IMR-90 (cell line): ENCODE measurements around the gene PLXNB3.

Source experiments
- BHLHE40 ChIP-seq: fragments of 150-350 bp; IDR thresholded peaks from 2 replicates; pipeline ENCODE4 v1.6.1; 2016; ENCODE audit warnings: mild to moderate bottlenecking, low read depth, low read length
- FOS ChIP-seq: fragments of 150-350 bp; IDR thresholded peaks from 2 replicates; pipeline ENCODE4 v1.6.1; 2016; ENCODE audit warnings: low read depth, low read length
- MAFK ChIP-seq: IDR thresholded peaks from 2 replicates; pipeline ENCODE4 v1.6.1; 2012; ENCODE audit warnings: low read depth, low read length, improper control_type of control experiment
- MAZ ChIP-seq: IDR thresholded peaks from 2 replicates; pipeline ENCODE4 v1.6.1; 2012; ENCODE audit warnings: low read depth, mild to moderate bottlenecking, low read length, improper control_type of control experiment, moderate library complexity, borderline replicate concordance
- MXI1 ChIP-seq: IDR thresholded peaks from 2 replicates; pipeline ENCODE4 v1.6.1; 2012; ENCODE audit warnings: low read depth, mild to moderate bottlenecking, low read length, moderate library complexity, borderline replicate concordance
- POLR2A ChIP-seq: IDR thresholded peaks from 2 replicates; pipeline ENCODE4 v1.6.1; 2012; ENCODE audit warnings: mild to moderate bottlenecking, low read depth, low read length
- RAD21 ChIP-seq: IDR thresholded peaks from 2 replicates; pipeline ENCODE4 v1.6.1; 2012; ENCODE audit warnings: low read length, improper control_type of control experiment
- RCOR1 ChIP-seq: IDR thresholded peaks from 2 replicates; pipeline ENCODE4 v1.6.1; 2012; ENCODE audit warnings: mild to moderate bottlenecking, low read length, improper control_type of control experiment; ENCODE audit not compliant: insufficient replicate concordance
- RFX5 ChIP-seq: IDR thresholded peaks from 2 replicates; pipeline ENCODE4 v1.8.0; 2012; ENCODE audit warnings: low read depth, mild to moderate bottlenecking, low read length, moderate library complexity
- SMC3 ChIP-seq: fragments of 150-350 bp; IDR thresholded peaks from 2 replicates; pipeline ENCODE4 v1.6.1; 2016; ENCODE audit warnings: low read depth, mild to moderate bottlenecking, antibody characterized with exemption, low read length, moderate library complexity
- TF ChIP-seq, protein P1 (sequence below): conservative IDR thresholded peaks from 2 replicates; pipeline ENCODE4 v1.5.1; 2012; ENCODE audit warnings: mild to moderate bottlenecking, low read depth, low read length, improper control_type of control experiment
- TF ChIP-seq, protein P2 (sequence below): fragments of 150-350 bp; IDR thresholded peaks from 2 replicates; pipeline ENCODE4 v1.6.1; 2017; ENCODE audit warnings: mild to moderate bottlenecking, antibody characterized with exemption, low read length, low read depth

DNA sequence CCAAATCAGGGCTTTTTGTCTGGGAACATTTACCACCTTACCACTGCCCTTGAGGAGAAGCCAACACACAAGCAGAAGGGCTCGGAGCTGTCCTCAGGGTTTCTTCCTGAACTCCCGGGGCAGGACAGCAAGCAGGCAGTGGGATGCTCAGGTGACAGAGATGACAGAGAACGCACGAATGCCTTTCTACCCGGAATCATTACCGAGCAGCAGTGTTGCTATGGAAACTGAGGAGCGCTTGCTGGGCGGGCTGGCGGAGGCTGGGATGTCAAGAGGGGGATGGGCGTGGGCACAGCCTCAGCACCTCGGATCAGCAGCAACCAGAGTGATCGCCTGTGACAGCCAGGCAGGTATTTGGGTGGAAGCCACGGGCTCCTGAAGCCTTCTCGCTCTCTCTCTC is 48.2 kb downstream of the PLXNB3 start:
- TF ChIP-seq, protein P1, sequence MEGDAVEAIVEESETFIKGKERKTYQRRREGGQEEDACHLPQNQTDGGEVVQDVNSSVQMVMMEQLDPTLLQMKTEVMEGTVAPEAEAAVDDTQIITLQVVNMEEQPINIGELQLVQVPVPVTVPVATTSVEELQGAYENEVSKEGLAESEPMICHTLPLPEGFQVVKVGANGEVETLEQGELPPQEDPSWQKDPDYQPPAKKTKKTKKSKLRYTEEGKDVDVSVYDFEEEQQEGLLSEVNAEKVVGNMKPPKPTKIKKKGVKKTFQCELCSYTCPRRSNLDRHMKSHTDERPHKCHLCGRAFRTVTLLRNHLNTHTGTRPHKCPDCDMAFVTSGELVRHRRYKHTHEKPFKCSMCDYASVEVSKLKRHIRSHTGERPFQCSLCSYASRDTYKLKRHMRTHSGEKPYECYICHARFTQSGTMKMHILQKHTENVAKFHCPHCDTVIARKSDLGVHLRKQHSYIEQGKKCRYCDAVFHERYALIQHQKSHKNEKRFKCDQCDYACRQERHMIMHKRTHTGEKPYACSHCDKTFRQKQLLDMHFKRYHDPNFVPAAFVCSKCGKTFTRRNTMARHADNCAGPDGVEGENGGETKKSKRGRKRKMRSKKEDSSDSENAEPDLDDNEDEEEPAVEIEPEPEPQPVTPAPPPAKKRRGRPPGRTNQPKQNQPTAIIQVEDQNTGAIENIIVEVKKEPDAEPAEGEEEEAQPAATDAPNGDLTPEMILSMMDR, result no peak
- TF ChIP-seq POLR2A, result no peak
- no peak for TF ChIP-seq MXI1
- no peak for TF ChIP-seq MAZ
- no peak for TF ChIP-seq SMC3
- TF ChIP-seq, protein P2, sequence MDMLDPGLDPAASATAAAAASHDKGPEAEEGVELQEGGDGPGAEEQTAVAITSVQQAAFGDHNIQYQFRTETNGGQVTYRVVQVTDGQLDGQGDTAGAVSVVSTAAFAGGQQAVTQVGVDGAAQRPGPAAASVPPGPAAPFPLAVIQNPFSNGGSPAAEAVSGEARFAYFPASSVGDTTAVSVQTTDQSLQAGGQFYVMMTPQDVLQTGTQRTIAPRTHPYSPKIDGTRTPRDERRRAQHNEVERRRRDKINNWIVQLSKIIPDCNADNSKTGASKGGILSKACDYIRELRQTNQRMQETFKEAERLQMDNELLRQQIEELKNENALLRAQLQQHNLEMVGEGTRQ, result no peak
- TF ChIP-seq BHLHE40, result no peak
- no peak for TF ChIP-seq MAFK
- TF ChIP-seq RFX5, result no peak
- TF ChIP-seq RAD21, result no peak
- TF ChIP-seq RCOR1, result no peak
- no peak for TF ChIP-seq FOS
